Retina (tissue), 1 donor: ENCODE measurements around the gene ITPR2.
A peak's percentile ranks its signal among the peaks of the same experiment; 100 is the strongest.
"Not testable (repeated sequence)": the region's sequence is repeated elsewhere in the genome, so short reads cannot be mapped to it uniquely, and the experiment has no call there.

Source experiments
- DNase-seq: peaks from one replicate; pipeline ENCODE4 v3.0.0-alpha.2; 2016

ITPR2 gene

GRCh38 chr12:26654623-26655022 lies 178.4 kb downstream of the ITPR2 start:
- DNase-seq: no peak

- DNase-seq: peak; percentile 69
Observed at GRCh38 chr12:26651566-26652188, 181.3 kb downstream of the ITPR2 start.

- no peak for DNase-seq
Observed at GRCh38 chr12:26651036-26651435, 182.0 kb downstream of the ITPR2 start.

GRCh38 chr12:26648999-26649398 lies 184.0 kb downstream of the ITPR2 start:
- DNase-seq: no peak

GRCh38 chr12:26648584-26648983 lies 184.4 kb downstream of the ITPR2 start:
- no peak for DNase-seq

- no peak for DNase-seq
Observed at GRCh38 chr12:26648066-26648465, 184.9 kb downstream of the ITPR2 start.

GRCh38 chr12:26647088-26647487 lies 185.9 kb downstream of the ITPR2 start:
- no peak for DNase-seq

- DNase-seq: no peak
Observed at GRCh38 chr12:26646571-26646970, 186.4 kb downstream of the ITPR2 start.

GRCh38 chr12:26644376-26644775 lies 188.6 kb downstream of the ITPR2 start:
- not testable (repeated sequence) for DNase-seq

- DNase-seq: no peak
Observed at GRCh38 chr12:26643532-26644315, 189.3 kb downstream of the ITPR2 start.

GRCh38 chr12:26642361-26642760 lies 190.6 kb downstream of the ITPR2 start:
- DNase-seq: no peak

GRCh38 chr12:26636710-26637328 lies 196.2 kb downstream of the ITPR2 start:
- DNase-seq: no peak

GRCh38 chr12:26633591-26634210 lies 199.3 kb downstream of the ITPR2 start:
- DNase-seq: no peak

GRCh38 chr12:26632756-26633155 lies 200.2 kb downstream of the ITPR2 start:
- DNase-seq: no peak

- DNase-seq: no peak
Observed at GRCh38 chr12:26631846-26632245, 201.1 kb downstream of the ITPR2 start.

- peak; percentile 18 for DNase-seq
Observed at GRCh38 chr12:26630546-26631027, 202.4 kb downstream of the ITPR2 start.

GRCh38 chr12:26629864-26630263 lies 203.1 kb downstream of the ITPR2 start:
- no peak for DNase-seq

- DNase-seq: no peak
Observed at GRCh38 chr12:26628234-26628633, 204.8 kb downstream of the ITPR2 start.

GRCh38 chr12:26627335-26627734 lies 205.7 kb downstream of the ITPR2 start:
- DNase-seq: no peak

GRCh38 chr12:26623136-26623535 lies 209.9 kb downstream of the ITPR2 start:
- no peak for DNase-seq

- DNase-seq: no peak
Observed at GRCh38 chr12:26622601-26623000, 210.4 kb downstream of the ITPR2 start.

- DNase-seq: no peak
Observed at GRCh38 chr12:26621932-26622331, 211.1 kb downstream of the ITPR2 start.

- DNase-seq: no peak
Observed at GRCh38 chr12:26620907-26621306, 212.1 kb downstream of the ITPR2 start.
